HS-27A (cell line): ENCODE results near the gene MBD3.

Source experiments
- DNase-seq: peaks from one replicate; pipeline ENCODE4 v3.0.0-alpha.2; 2012; ENCODE audit warnings: low read depth, missing footprints

Gene MBD3

DNA sequence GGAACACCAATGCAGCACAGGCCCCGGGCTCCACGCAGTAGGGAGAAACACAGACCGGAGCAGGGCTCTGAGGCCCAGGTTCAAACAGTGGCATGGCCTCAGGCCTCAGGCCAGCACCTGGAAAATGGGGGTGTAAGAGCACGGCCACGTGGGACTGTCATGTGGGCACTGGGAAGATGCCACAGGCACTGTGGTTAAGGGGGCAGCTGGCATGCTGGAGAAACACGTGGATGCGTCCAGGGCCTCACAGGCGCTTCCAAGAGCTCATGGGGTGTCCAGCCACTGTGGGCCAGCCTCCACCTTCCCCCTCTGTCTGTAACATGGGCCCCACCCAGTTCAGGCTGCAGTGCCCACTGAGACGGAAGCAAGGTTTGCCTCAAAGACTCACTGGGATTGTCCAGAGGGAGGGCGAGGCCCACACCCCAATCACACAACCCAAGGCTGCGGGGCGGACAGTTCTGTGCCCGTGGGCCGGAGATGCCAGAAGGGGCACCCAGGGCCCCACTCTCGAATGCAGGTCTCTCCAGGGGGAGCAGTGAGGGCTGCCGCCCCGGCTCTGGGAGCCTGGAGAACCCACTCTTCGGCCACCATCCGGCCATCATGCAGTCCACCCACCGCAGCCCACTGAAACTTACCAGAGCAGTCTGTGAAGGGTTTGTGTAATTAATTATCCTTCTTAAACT, 6.3 kb upstream of the MBD3 start:
- DNase-seq: no peak

- DNase-seq: no peak
These were observed 772 bp upstream of the MBD3 start for GRCh38 chr19:1593501-1593772.

GRCh38 chr19:1592024-1592754, 476 bp downstream of the MBD3 start:
- peak; percentile 45 for DNase-seq

- no peak for DNase-seq
These were observed 1.1 kb downstream of the MBD3 start for GRCh38 chr19:1591421-1592023.

GRCh38 chr19:1590641-1591397, 1.8 kb downstream of the MBD3 start:
- DNase-seq: no peak

DNA sequence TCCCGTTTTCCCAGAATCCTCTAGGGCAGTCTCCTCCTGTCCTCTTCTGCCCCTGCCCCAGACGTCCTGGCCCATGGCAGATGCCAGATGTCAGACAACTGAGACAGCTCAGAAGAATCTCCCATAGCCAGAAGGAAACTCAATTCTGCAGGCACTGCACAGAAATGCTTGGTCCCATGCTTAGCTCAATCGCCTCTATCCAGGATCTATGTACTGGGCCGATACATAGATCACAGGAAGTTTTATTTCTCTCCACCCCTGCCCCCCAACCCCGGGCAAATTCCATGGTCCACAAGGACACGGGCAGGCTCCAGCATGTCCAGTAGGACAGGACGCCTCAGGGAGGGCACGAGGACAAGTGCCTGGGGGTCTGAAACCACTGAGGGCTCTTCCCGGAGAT, 4.8 kb downstream of the MBD3 start:
- DNase-seq: no peak

- no peak for DNase-seq
These were observed 7.5 kb downstream of the MBD3 start for GRCh38 chr19:1585243-1585580.

GRCh38 chr19:1584500-1585242, 8.0 kb downstream of the MBD3 start:
- no peak for DNase-seq

DNA sequence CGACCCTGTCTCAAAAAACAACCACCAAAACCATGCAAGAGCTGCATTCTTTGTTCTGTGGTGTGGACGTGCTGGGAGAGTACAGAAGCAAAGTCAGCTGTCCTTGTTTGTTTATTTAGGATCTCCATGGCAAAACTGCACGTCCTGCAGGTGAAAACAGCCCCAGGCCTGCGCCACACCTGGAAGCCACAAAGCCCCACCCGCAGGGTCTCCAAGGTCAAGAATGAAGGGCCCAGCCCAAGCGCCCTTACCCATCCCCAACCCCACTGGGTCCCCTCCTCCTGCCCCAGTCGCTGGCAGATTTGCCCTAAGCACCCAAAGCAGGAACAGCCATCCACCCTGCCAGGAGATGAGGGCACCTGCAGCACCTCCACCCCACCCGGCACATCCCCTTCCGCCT, 10.5 kb downstream of the MBD3 start:
- no peak for DNase-seq

DNA sequence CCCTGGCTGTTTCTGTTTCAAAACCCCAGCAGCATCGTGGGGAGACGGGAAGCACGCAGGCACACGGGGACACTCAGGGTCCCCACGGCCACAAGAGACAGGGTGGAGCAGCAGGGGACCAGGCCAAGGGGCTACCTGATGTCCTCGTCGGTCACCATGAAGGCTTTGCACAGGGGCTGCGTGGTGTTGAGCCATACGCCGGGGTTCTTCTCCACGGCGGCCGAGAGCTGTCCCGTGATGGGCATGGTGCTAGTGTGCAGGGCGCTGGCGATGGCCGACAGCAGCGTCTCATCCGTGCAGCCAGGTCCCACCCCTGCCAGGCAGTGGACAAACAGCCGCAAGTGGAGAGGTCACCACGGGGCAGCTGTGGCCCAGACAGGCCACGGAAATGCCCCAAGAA, 11.7 kb downstream of the MBD3 start:
- no peak for DNase-seq

DNA sequence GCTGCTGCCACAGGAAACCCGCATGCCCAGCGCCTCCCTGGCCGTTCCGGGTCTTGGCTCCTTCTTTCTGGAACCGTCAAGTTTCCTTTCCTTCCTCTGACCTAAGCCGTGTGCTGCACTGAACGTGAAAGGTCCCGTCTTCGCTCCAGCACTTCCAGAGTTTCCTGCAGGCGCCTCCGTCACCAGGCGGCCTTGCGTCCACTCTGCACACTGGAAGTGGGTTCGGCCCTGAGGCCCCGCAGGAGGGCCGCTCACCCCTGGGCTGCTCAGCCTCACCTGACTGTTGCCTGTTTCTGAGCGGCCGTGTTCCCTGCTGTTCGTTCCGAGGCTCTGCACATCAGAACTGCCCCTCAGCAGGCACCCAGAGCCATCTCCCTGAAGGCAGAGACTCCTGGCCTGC, 12.3 kb downstream of the MBD3 start:
- DNase-seq: no peak

- DNase-seq: no peak
These were observed 13.4 kb downstream of the MBD3 start for GRCh38 chr19:1579222-1579621.

DNA sequence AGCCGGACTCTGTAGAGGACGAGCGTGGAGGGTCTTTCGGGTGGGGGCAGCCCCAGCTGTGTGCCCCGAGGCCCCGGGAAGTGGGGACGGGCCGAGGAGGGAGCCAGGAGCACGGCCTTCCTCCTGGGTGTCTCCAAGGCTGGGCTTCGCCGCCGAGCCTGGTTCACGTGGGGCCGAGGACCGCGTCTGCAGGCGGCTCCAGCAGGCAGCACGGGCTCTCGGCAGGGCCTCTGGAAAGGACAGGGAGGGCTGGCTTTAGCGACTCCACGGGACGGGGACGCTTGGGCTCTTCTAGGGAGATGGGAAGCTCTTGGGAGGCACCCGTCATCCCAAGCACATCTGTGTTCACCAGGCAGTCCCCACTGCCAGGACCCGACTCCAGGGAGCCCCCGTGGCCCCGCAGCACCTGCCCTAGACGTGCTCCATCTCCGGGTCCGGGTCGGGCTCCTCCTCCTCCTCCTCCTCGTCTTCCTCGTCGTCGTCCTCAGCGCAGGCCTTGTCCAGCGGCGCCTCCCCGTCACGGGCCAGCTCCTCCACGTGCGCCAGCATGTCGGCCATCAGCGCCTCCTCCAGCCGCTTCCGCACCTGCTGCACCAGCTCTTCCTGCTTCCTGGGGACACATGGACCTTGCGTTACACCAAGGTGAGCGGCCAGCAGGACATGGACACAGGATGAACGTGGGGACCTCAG, 14.6 kb downstream of the MBD3 start:
- DNase-seq: no peak

DNA sequence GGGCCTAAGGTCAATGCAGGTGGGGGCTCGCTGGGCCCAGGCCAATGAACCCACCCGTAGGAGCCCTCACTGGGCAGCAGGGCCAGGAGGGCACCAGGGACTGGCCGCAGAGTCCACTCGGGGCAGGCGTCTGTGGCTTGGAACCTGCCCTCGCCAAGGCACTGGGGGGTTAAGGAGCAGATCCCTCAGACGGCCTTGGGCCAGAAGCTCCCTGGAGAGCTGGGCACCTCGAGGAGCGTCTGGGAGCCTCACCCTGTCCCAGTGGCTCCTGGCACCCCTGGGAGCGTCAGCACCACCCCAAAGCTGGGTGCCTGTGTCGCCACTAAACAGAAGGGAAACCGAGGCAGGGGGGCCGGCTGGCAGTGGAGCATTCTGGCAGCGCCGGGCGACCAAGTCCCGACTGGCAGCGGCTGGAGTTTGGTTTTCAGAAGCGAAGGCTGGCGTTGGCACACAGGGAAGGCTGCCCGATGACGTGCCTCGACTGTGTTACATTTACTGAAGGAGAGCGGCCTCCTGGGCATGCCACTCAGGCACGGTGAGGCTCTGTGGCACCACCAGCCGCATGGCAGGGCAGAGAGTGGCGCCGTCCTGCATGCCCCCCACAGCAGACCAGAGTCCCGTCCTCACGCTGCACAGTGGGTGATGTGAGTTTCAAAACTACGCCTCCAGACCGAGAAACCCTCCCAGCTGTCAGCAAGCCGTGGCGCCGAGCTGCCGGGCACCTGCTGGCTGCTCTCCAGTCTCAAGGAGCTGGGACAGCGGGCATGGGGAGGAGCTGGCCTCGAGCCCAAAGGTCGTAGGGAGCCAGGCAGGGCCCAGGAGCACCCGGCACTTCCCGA, 15.4 kb downstream of the MBD3 start:
- DNase-seq: no peak

GRCh38 chr19:1576242-1577089, 16.2 kb downstream of the MBD3 start:
- DNase-seq: no peak

DNA sequence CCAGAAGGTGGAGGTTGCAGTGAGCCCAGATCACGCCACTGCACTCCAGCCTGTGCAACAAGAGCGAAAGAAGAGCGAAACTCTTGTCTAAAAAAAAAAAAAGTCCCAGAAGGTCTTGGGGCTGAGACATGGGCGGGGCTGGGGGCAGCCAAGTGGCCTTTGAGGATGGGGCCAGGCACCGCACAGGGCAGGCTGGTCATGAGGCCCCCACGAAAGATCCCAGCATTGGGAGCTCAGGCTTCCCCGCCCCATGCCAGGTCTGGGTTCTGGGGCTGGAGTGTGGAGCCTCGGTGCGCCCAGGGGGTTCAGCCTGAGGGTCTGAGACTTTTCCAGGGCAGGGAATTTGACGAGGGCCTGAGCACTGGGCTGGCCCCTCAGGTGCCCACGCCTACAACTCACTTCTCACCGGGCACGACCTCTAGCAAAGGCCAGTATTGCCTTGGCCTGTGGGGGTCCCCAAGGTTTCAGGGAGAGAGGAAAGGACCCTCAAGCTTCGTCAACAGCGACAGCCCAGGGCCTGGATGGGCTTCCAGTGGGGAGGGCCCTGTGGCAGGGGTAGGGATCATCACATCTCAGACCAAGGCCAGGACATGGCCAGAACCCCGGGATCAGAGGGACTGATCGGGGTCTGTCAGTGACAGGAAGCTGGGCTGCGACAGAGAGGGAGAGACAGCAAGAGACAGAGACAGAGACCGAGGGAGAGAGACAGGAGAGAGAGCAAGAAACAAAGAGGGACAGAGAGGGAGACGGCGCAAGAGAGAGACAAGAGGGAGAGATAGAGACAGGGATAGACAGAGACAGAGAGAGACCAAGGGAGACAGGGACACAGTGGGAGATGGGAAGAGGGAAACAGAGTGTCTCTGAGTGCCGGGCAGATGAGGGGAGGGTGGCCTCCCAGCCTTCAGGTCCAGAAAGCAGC, 17.1 kb downstream of the MBD3 start:
- no peak for DNase-seq

DNA sequence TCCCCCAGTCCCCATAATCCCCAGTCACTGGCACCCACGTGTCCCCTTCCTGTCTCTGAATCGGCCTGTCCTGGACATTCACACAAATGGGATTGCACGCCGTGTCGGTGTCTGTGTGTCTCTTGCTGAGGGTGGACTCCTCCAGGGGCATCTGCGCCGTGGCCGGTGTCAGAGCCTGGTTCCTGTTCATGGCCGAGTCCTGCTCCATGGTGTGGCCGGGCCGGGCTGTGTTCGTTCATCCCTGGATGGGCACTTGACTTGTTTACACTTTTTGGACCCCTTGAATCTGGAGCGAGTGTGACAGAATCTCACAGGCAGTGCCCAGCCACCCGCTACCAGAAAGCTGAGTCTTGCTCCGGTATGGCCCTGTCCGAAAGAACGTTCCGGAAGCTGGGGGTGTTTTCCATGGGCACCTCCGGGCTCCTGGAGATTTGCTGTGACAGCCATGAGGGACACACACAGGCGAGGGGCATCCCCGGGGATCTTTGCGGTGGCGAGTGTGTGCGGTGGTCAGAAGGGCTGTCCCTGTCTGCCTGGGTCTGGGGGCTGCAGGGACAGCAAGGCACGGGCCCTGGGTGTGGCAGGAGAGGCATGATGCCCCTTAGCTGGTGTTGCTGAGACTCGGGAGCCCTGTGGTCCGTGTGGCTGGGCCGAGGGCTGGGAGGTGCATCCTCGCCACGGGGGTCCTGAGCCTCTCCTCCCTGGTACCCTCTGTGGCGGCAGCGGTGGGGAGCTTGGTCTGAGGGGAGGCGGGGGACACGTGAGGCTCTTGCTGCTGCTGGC, 18.1 kb downstream of the MBD3 start:
- DNase-seq: no peak

DNA sequence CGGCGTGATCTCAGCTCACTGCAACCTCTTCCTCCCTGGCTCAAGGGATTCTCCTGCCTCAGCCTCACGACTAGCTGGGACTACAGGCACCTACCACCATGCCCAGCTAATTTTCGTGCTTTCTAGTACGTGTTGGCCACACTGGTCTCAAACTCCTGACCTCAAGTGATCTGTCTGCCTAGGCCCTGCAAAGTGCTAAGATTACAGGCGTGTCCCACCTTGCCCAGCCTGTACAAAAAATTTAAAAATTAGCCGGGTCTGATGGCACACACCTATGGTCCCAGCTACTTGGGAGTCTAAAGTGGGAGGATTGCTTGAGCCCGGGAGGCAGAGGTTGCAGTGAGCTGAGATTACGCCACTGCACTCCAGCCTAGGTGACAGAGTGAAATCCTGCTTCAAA, 19.9 kb downstream of the MBD3 start:
- no peak for DNase-seq
